Measurements from ENCODE around the gene ADAD2.

ADAD2 gene

DNA sequence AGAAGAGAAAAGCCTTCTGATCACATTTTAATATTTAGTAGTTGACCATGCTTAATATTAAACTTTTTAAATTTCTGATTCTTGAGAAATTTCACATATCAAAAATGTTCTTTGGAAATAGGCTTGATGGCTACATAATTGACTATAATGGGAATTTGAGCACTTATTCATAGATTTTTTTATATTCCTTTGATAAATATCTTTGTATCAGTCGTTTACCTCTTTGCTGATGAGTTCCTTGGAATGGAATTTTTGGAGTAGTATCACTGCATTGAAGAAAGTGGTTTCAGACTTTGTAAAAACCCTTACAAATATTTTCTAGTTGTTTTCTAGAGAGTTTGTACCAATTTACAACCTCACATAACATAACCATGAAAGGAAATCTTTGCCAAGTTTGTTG lies 31.2 kb upstream of the ADAD2 start:
- ChIA-PET CTCF (interaction anchor here (0.9 to 2.0 kb wide), 6 partner anchors 9 to 75 kb away, joined by 3 to 8 read pairs (median 5); partner anchors contain the start of gene TAF1C), POLR2A (no interaction called here)
- TF ChIP-seq, protein P1, sequence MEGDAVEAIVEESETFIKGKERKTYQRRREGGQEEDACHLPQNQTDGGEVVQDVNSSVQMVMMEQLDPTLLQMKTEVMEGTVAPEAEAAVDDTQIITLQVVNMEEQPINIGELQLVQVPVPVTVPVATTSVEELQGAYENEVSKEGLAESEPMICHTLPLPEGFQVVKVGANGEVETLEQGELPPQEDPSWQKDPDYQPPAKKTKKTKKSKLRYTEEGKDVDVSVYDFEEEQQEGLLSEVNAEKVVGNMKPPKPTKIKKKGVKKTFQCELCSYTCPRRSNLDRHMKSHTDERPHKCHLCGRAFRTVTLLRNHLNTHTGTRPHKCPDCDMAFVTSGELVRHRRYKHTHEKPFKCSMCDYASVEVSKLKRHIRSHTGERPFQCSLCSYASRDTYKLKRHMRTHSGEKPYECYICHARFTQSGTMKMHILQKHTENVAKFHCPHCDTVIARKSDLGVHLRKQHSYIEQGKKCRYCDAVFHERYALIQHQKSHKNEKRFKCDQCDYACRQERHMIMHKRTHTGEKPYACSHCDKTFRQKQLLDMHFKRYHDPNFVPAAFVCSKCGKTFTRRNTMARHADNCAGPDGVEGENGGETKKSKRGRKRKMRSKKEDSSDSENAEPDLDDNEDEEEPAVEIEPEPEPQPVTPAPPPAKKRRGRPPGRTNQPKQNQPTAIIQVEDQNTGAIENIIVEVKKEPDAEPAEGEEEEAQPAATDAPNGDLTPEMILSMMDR (IDR thresholded peaks at IDR 0.05; ENCODE audit: insufficient read depth, low read length, missing control alignments): no peak
- H3K4me3 ChIP-seq (ENCODE audit: low read depth, low read length): no peak overlapping the region
- no peak for DNase-seq (ENCODE audit: low read depth, low spot score)

- ChIA-PET POLR2A (no interaction called here), CTCF (interaction anchor here (1.0 to 2.0 kb wide), 6 partner anchors 10 to 95 kb away, joined by 3 to 8 read pairs (median 4); partner anchors contain the start of gene TAF1C)
- DNase-seq (ENCODE audit: low read depth, low spot score): no peak
- TF ChIP-seq, protein P1 (IDR thresholded peaks at IDR 0.05; ENCODE audit: insufficient read depth, low read length, missing control alignments): no peak
- H3K4me3 ChIP-seq (ENCODE audit: low read depth, low read length): no peak overlapping the region
These were observed 29.9 kb upstream of the ADAD2 start for GRCh38 chr16:84161037-84161436.

DNA sequence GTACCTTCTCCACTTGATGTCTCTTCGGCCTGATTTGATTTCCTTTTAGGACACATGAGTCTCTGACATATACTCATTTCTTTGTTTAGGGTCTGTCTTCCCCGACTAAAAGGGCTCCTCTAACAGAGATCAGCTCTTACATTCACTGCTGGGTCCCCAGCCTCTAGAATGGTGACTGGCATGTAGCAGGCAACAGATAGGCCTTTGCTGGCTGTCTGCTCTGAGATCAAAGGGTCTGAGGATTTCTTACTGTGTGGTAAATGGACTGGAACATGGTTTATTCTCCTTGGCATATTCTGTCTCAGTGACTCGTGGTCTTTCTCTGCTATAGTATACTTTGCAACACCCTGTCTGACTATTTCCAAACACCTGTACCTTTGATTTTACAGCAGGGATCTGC lies 29.2 kb upstream of the ADAD2 start:
- TF ChIP-seq, protein P1 (IDR thresholded peaks at IDR 0.05; ENCODE audit: insufficient read depth, low read length, missing control alignments): no peak
- CTCF ChIA-PET: interaction anchor here (2.0 kb wide), 1 partner anchor 25 kb away, joined by 7 read pairs; the partner anchor contains the start of gene TAF1C

DNA sequence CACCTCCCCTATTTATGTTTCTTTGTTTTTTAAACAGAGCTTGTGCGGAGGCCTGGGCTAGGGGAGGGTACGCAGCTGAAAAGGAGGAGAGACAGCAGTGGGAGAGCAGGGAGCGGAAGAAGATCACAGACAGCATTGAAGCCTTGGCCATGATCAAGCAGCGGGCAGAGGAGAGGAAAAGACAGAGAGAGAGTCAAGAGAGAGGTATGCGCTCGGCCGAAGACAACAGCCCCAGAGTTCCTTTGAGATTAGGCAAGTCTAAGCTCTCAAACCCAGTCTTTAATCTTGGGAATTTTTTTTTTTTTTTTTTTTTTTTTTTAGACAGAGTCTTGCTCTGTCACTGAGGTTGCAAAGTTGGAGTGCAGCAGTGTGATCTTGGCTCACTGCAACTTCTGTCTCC lies 25.2 kb upstream of the ADAD2 start:
- no peak overlapping the region for H3K4me3 ChIP-seq (ENCODE audit: low read depth, low read length)
- TF ChIP-seq, protein P1 (IDR thresholded peaks at IDR 0.05; ENCODE audit: insufficient read depth, low read length, missing control alignments): no peak
- ChIA-PET CTCF (interaction anchor here (0.6 to 3.3 kb wide), 5 partner anchors 10 to 100 kb away, joined by 3 to 28 read pairs (median 3); partner anchors contain the start of gene TAF1C), POLR2A (no interaction called here)
- no peak for DNase-seq (ENCODE audit: low read depth, low spot score)

More for the DNA sequence above, 29.2 kb upstream of the ADAD2 start:
- H3K4me3 ChIP-seq (ENCODE audit: low read depth, low read length): no peak overlapping the region
- DNase-seq (ENCODE audit: low read depth, low spot score): no peak
- POLR2A ChIA-PET: no interaction called here

DNA sequence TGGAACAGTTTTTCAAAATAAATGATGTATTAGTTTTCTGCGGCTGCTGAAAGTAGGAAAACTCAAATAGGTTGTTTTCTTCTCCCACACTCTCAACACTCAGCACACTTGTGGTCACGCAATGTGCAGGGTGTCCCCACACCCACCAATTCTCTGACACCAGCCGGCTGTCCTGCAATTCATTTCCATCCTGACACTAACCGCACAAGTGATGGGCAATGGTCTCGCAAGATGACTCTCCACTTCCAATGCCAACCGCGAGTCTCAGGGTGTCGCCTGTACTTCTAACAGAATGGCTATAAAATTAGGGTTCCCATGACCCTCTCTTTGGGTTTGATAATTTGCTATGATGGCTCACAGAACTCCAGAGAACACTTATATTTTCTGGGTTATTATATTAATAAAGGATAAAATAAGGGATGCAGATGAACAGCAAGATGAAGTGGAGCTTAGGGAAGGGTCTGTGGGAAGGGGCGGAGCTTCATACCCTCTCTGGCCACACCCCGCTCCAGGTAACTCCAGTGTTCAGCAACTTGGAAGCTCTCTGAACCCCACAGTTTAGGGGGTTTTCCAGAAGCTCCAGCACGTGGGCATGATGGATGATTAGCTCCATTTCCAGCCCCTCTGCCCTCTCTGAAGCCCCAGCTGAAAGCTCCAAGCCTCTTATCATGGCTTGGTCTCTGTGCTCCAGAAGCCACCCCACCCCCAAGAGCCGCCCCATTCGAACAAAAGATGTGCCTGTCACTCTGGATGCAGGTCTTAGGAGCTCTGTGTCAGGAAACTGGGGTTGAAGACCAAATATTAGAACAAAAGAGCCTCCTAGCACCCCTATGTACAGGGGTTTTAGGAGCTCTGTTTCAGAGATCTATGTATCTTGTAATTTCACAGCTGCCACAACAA lies 23.9 kb upstream of the ADAD2 start:
- TF ChIP-seq, protein P1 (IDR thresholded peaks at IDR 0.05; ENCODE audit: insufficient read depth, low read length, missing control alignments): no peak
- no peak for DNase-seq (ENCODE audit: low read depth, low spot score)
- ChIA-PET CTCF (interaction anchor here (1.1 to 3.3 kb wide), 6 partner anchors 9 to 101 kb away, joined by 3 to 28 read pairs (median 6); partner anchors contain the start of gene TAF1C), POLR2A (interaction anchor here (0.7 kb wide), 1 partner anchor 10 kb away, joined by 3 read pairs; no protein-coding TSS in a partner anchor)
- H3K4me3 ChIP-seq (ENCODE audit: low read depth, low read length): no peak overlapping the region

DNA sequence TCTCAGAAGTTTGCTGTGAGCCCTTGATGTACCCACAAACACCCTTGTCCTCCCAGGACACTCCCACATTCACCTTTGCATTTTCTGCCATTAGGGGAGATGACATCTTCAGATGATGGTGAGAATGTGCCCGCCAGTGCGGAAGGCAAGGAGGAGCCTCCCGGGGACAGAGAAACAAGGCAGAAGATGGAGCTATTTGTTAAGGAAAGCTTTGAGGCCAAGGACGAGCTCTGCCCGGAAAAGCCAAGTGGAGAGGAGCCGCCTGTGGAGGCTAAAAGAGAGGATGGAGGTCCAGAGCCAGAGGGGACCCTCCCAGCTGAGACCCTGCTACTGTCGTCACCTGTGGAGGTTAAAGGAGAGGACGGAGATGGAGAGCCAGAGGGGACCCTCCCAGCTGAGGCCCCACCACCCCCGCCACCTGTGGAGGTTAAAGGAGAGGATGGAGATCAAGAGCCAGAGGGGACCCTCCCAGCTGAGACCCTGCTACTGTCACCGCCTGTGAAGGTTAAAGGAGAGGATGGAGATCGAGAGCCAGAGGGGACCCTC lies 21.1 kb upstream of the ADAD2 start:
- TF ChIP-seq, protein P1 (IDR thresholded peaks at IDR 0.05; ENCODE audit: insufficient read depth, low read length, missing control alignments): no peak
- no peak for DNase-seq (ENCODE audit: low read depth, low spot score)
- H3K4me3 ChIP-seq (ENCODE audit: low read depth, low read length): no peak overlapping the region
- ChIA-PET CTCF (interaction anchor here (0.8 to 8.0 kb wide), 5 partner anchors 10 to 83 kb away, joined by 4 to 100 read pairs (median 4); partner anchors contain the start of gene TAF1C), POLR2A (interaction anchor here (0.6 kb wide), 1 partner anchor 54 kb away, joined by 3 read pairs; no protein-coding TSS in a partner anchor)

Measured in AG04449 (cell line).